HEK293 (cell line): Measurements from ENCODE around the gene NDUFC2.

Source experiments
- CTCF ChIA-PET: fragments of 350-600 bp; formaldehyde crosslinking; extraction: SDS; loops from one replicate; lab custom pipeline; 2021; ENCODE audit warnings: antibody characterized with exemption; lab: Yijun Ruan, JAX
- POLR2A ChIA-PET: fragments of 300-600 bp; formaldehyde crosslinking; extraction: SDS; loops from one replicate; lab custom pipeline; 2020; ENCODE audit warnings: antibody characterized with exemption, inconsistent platforms; lab: Yijun Ruan, JAX
- H3K27ac ChIP-seq: fragments of 200-500 bp; sonication (Bioruptor generic); 2 replicates; pipeline ENCODE4 v1.5.1; 2014; ENCODE audit warnings: low read depth, low read length, control low read depth, inconsistent platforms; ENCODE audit errors: extremely low read depth
- H3K36me3 ChIP-seq, 2 experiments: fragments of 200-500 bp in 1 of 2; sonication (Bioruptor generic) in 1 of 2; 1 replicate in 1 of 2; 2 replicates in 1 of 2; pipeline ENCODE4 v1.5.1; 2014 to 2017; ENCODE audit warnings: inconsistent platforms in 2 of 2, low read length in 2 of 2; ENCODE audit not compliant: control insufficient read depth in 2 of 2, insufficient read depth in 1 of 2
- H3K4me1 ChIP-seq: fragments of 200-500 bp; sonication (Bioruptor generic); 2 replicates; pipeline ENCODE4 v1.5.1; 2014; ENCODE audit warnings: mild to moderate bottlenecking, low read length, inconsistent platforms; ENCODE audit not compliant: control insufficient read depth, insufficient read depth
- H3K4me3 ChIP-seq: 2 replicates; pipeline ENCODE4 v1.5.1; 2011; ENCODE audit warnings: low read depth, mild to moderate bottlenecking, control low read depth, low read length, moderate library complexity
- H3K9me3 ChIP-seq: fragments of 200-500 bp; sonication (Bioruptor generic); 2 replicates; pipeline ENCODE4 v1.5.1; 2014; ENCODE audit warnings: low read depth, low read length, inconsistent platforms; ENCODE audit not compliant: control insufficient read depth, insufficient read depth
- GLIS1 ChIP-seq: fragments of 450-650 bp; formaldehyde crosslinking; IDR thresholded peaks from 2 replicates; pipeline ENCODE4 v1.5.1; 2016; ENCODE audit warnings: missing biosample characterization, missing genetic modification characterization
- OVOL3 ChIP-seq: fragments of 450-650 bp; formaldehyde crosslinking; IDR thresholded peaks from 2 replicates; pipeline ENCODE4 v1.5.1; 2016; ENCODE audit warnings: missing biosample characterization, missing genetic modification characterization
- ZBTB17 ChIP-seq: fragments of 450-650 bp; formaldehyde crosslinking; IDR thresholded peaks from 2 replicates; pipeline ENCODE4 v1.5.1; 2016; ENCODE audit warnings: missing biosample characterization, missing genetic modification characterization
- ZBTB20 ChIP-seq: fragments of 450-650 bp; formaldehyde crosslinking; IDR thresholded peaks from 2 replicates; pipeline ENCODE4 v1.5.1; 2016; ENCODE audit warnings: missing biosample characterization, missing genetic modification characterization
- ZEB2 ChIP-seq: fragments of 450-650 bp; formaldehyde crosslinking; IDR thresholded peaks from 2 replicates; pipeline ENCODE4 v1.5.1; 2016; ENCODE audit warnings: missing biosample characterization, missing genetic modification characterization
- ZFHX2 ChIP-seq: fragments of 450-650 bp; formaldehyde crosslinking; conservative IDR thresholded peaks from 2 replicates; pipeline ENCODE4 v1.5.1; 2016; ENCODE audit warnings: missing biosample characterization, missing genetic modification characterization
- ZNF16 ChIP-seq: fragments of 450-650 bp; formaldehyde crosslinking; IDR thresholded peaks from 2 replicates; pipeline ENCODE4 v1.5.1; 2016; ENCODE audit warnings: low read depth, missing biosample characterization, missing genetic modification characterization
- ZNF19 ChIP-seq: fragments of 450-650 bp; formaldehyde crosslinking; IDR thresholded peaks from 2 replicates; pipeline ENCODE4; 2016; ENCODE audit warnings: missing biosample characterization, missing genetic modification characterization, low read depth
- ZNF2 ChIP-seq: fragments of 450-650 bp; formaldehyde crosslinking; IDR thresholded peaks from 2 replicates; pipeline ENCODE4 v1.5.1; 2016; ENCODE audit warnings: missing biosample characterization, missing genetic modification characterization
- ZNF324 ChIP-seq: fragments of 450-650 bp; formaldehyde crosslinking; IDR thresholded peaks from 2 replicates; pipeline ENCODE4 v1.5.1; 2016; ENCODE audit warnings: missing biosample characterization, missing genetic modification characterization
- ZNF335 ChIP-seq: fragments of 450-650 bp; formaldehyde crosslinking; conservative IDR thresholded peaks from 2 replicates; pipeline ENCODE4 v1.5.1; 2016; ENCODE audit warnings: missing biosample characterization, missing genetic modification characterization
- ZNF366 ChIP-seq: fragments of 450-650 bp; formaldehyde crosslinking; conservative IDR thresholded peaks from 2 replicates; pipeline ENCODE4 v1.5.1; 2016; ENCODE audit warnings: missing biosample characterization, missing genetic modification characterization
- ZNF48 ChIP-seq: fragments of 450-650 bp; formaldehyde crosslinking; IDR thresholded peaks from 2 replicates; pipeline ENCODE4 v1.5.1; 2016; ENCODE audit warnings: missing biosample characterization, missing genetic modification characterization
- ZNF621 ChIP-seq: fragments of 450-650 bp; formaldehyde crosslinking; IDR thresholded peaks from 2 replicates; pipeline ENCODE4 v1.5.1; 2017; ENCODE audit warnings: missing biosample characterization, missing genetic modification characterization
- TF ChIP-seq, protein P1 (sequence below): fragments of 450-650 bp; formaldehyde crosslinking; IDR thresholded peaks from 2 replicates; pipeline ENCODE4 v1.5.1; 2017; ENCODE audit warnings: missing biosample characterization, missing genetic modification characterization
- TF ChIP-seq, protein P2 (sequence below): fragments of 450-650 bp; formaldehyde crosslinking; conservative IDR thresholded peaks from 2 replicates; pipeline ENCODE4 v1.5.1; 2016; ENCODE audit warnings: low read depth, missing biosample characterization, missing genetic modification characterization
- TF ChIP-seq, protein P3 (sequence below): fragments of 450-650 bp; formaldehyde crosslinking; IDR thresholded peaks from 2 replicates; pipeline ENCODE4 v1.5.1; 2016; ENCODE audit warnings: missing biosample characterization, missing genetic modification characterization
- TF ChIP-seq, protein P4 (sequence below): fragments of 450-650 bp; formaldehyde crosslinking; IDR thresholded peaks from 2 replicates; pipeline ENCODE4 v1.5.1; 2017; ENCODE audit warnings: missing biosample characterization, missing genetic modification characterization
- TF ChIP-seq, protein P5 (sequence below): fragments of 450-650 bp; formaldehyde crosslinking; IDR thresholded peaks from 2 replicates; pipeline ENCODE4 v1.5.1; 2016; ENCODE audit warnings: missing biosample characterization, missing genetic modification characterization

The NDUFC2 gene

DNA sequence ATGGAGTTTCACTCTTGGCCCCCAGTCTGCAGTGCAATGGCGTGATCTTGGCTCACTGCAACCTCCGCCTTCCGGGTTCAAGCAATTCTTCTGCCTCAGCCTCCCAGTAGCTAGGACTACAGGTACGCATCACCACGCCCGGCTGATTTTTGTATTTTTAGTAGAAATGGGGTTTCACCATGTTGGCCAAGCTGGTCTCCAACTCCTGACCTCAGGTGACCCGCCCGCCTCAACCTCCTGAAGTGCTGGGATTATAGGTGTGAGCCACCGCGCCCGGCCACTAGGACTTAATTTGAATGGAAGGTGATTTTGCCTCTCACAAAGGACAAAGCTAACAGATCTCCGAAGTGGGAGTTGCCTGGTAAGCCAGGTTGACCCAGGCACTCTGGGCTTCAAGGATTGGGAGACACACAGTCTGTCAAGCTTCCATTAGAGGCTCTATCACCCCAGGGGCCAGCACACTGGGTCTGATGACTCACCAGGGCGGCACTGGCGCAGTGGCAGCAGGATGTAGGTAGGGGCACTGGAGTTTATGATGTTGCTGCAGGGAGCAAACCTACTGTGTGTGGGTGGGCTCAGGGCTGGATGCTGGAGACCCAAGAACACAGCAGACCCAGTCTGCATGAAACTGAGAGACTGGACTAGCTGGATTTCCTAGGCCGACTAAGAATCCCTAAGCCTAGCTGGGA, 38.8 kb downstream of the NDUFC2 start:
- no peak for TF ChIP-seq ZNF48
- no peak for TF ChIP-seq ZBTB20
- TF ChIP-seq, protein P1, sequence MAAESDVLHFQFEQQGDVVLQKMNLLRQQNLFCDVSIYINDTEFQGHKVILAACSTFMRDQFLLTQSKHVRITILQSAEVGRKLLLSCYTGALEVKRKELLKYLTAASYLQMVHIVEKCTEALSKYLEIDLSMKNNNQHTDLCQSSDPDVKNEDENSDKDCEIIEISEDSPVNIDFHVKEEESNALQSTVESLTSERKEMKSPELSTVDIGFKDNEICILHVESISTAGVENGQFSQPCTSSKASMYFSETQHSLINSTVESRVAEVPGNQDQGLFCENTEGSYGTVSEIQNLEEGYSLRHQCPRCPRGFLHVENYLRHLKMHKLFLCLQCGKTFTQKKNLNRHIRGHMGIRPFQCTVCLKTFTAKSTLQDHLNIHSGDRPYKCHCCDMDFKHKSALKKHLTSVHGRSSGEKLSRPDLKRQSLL (tag by site-specific recombination), result peak; percentile 35; the same call in 1 of the 2 replicates
- TF ChIP-seq ZFHX2 (tag by site-specific recombination), result 0 out of 2 replicates have a peak, but pooled peaks have one; percentile 19
- no peak for TF ChIP-seq GLIS1 (tag by site-specific recombination)
- TF ChIP-seq ZNF16 (tag by site-specific recombination), result no peak
- H3K4me3 ChIP-seq, result no peak overlapping the region
- H3K4me1 ChIP-seq, result no peaks in the 10 kb centered on the region
- H3K27ac ChIP-seq, result no peak overlapping the region
- no peaks in the 10 kb centered on the region for H3K9me3 ChIP-seq
- no peaks in the 10 kb centered on the region for H3K36me3 ChIP-seq
- POLR2A ChIA-PET, result interaction anchor here (3.3 kb wide), 1 partner anchor 46 kb away, joined by 15 read pairs; the partner anchor contains the start of gene INTS4
- CTCF ChIA-PET, result interaction anchor here (0.7 to 1.5 kb wide), 2 partner anchors 44 to 1195 kb away, joined by 3 read pairs; no protein-coding TSS in a partner anchor

DNA sequence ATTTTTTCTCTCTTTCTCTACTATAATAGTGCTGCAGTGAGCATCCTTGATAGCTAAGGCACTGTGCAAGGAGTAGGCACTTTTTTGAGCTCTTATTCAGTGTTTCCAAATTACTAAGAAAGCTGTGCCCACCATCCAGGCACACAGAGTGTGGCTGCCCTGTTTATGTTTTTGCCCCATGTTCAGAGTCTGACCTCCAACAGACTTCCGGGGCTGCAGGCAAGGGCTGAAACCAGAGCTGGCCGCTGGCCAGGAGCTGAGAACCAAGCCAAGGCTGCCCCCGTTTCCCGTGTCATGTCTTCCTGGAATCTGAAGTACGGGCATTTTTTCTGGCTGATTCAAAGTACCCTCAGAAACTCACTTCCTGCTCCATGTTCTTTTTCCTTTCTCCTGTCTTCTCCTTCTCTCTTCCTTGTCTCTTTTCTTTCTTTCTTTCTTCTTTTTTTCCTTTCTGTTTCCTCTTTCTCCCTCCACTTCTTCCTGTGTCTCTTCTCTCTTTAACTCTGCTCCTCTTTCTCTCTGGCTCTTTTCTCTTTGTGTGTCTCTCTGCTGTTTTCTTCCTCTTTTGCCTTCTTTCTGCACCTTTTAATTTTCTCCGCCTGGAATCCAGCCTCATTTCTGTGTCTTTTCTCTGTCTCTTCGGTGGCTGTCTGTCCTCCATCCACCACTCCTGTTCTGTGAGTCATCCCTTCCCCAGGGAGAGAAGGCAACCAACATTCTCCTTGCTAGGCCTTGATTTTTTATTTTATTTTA, 39.6 kb downstream of the NDUFC2 start:
- Histone ChIP-seq H3K9me3 (no peaks in the 10 kb centered on the region), H3K36me3 (no peaks in the 10 kb centered on the region), H3K4me1 (no peaks in the 10 kb centered on the region), H3K27ac (peak overlapping the region; percentile 39), H3K4me3 (no peak overlapping the region)
- POLR2A ChIA-PET, result interaction anchor here (0.6 to 3.3 kb wide), 6 partner anchors 9 to 99 kb away, joined by 3 to 15 read pairs (median 4); partner anchors contain the start of genes ALG8, INTS4 and NDUFC2
- CTCF ChIA-PET, result interaction anchor here (0.6 to 1.5 kb wide), 8 partner anchors 14 to 1196 kb away, joined by 3 to 6 read pairs (median 5); partner anchors contain the start of gene INTS4
- TF ChIP-seq ZNF335 (tag by site-specific recombination) (peak; percentile 52), ZNF19 (tag by site-specific recombination) (no peak), ZBTB17 (tag by site-specific recombination) (peak; percentile 78), ZNF366 (tag by site-specific recombination) (peak; percentile 83), ZNF324 (peak; percentile 49), ZNF621 (tag by site-specific recombination) (no peak), ZBTB20 (peak; percentile 45), ZNF2 (tag by site-specific recombination) (peak; percentile 32; the same call in 1 of the 2 replicates), ZEB2 (tag by site-specific recombination) (0 out of 2 replicates have a peak, but pooled peaks have one; percentile 20), OVOL3 (tag by site-specific recombination) (no peak)
- TF ChIP-seq, protein P2, sequence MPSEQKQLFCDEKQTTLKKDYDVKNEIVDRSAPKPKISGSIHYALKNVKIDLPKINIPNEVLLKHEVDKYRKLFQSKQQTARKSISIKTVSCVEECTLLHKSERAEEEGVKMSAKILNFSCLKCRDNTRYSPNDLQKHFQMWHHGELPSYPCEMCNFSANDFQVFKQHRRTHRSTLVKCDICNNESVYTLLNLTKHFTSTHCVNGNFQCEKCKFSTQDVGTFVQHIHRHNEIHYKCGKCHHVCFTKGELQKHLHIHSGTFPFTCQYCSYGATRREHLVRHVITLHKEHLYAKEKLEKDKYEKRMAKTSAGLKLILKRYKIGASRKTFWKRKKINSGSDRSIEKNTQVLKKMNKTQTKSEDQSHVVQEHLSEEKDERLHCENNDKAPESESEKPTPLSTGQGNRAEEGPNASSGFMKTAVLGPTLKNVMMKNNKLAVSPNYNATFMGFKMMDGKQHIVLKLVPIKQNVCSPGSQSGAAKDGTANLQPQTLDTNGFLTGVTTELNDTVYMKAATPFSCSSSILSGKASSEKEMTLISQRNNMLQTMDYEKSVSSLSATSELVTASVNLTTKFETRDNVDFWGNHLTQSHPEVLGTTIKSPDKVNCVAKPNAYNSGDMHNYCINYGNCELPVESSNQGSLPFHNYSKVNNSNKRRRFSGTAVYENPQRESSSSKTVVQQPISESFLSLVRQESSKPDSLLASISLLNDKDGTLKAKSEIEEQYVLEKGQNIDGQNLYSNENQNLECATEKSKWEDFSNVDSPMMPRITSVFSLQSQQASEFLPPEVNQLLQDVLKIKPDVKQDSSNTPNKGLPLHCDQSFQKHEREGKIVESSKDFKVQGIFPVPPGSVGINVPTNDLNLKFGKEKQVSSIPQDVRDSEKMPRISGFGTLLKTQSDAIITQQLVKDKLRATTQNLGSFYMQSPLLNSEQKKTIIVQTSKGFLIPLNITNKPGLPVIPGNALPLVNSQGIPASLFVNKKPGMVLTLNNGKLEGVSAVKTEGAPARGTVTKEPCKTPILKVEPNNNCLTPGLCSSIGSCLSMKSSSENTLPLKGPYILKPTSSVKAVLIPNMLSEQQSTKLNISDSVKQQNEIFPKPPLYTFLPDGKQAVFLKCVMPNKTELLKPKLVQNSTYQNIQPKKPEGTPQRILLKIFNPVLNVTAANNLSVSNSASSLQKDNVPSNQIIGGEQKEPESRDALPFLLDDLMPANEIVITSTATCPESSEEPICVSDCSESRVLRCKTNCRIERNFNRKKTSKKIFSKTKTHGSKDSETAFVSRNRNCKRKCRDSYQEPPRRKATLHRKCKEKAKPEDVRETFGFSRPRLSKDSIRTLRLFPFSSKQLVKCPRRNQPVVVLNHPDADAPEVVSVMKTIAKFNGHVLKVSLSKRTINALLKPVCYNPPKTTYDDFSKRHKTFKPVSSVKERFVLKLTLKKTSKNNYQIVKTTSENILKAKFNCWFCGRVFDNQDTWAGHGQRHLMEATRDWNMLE (tag by site-specific recombination), result peak; percentile 59; the same call in 1 of the 2 replicates
- TF ChIP-seq, protein P3, sequence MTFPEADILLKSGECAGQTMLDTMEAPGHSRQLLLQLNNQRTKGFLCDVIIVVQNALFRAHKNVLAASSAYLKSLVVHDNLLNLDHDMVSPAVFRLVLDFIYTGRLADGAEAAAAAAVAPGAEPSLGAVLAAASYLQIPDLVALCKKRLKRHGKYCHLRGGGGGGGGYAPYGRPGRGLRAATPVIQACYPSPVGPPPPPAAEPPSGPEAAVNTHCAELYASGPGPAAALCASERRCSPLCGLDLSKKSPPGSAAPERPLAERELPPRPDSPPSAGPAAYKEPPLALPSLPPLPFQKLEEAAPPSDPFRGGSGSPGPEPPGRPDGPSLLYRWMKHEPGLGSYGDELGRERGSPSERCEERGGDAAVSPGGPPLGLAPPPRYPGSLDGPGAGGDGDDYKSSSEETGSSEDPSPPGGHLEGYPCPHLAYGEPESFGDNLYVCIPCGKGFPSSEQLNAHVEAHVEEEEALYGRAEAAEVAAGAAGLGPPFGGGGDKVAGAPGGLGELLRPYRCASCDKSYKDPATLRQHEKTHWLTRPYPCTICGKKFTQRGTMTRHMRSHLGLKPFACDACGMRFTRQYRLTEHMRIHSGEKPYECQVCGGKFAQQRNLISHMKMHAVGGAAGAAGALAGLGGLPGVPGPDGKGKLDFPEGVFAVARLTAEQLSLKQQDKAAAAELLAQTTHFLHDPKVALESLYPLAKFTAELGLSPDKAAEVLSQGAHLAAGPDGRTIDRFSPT (tag by site-specific recombination), result no peak
- TF ChIP-seq, protein P4, sequence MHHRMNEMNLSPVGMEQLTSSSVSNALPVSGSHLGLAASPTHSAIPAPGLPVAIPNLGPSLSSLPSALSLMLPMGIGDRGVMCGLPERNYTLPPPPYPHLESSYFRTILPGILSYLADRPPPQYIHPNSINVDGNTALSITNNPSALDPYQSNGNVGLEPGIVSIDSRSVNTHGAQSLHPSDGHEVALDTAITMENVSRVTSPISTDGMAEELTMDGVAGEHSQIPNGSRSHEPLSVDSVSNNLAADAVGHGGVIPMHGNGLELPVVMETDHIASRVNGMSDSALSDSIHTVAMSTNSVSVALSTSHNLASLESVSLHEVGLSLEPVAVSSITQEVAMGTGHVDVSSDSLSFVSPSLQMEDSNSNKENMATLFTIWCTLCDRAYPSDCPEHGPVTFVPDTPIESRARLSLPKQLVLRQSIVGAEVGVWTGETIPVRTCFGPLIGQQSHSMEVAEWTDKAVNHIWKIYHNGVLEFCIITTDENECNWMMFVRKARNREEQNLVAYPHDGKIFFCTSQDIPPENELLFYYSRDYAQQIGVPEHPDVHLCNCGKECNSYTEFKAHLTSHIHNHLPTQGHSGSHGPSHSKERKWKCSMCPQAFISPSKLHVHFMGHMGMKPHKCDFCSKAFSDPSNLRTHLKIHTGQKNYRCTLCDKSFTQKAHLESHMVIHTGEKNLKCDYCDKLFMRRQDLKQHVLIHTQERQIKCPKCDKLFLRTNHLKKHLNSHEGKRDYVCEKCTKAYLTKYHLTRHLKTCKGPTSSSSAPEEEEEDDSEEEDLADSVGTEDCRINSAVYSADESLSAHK (tag by site-specific recombination), result no peak
- TF ChIP-seq, protein P5, sequence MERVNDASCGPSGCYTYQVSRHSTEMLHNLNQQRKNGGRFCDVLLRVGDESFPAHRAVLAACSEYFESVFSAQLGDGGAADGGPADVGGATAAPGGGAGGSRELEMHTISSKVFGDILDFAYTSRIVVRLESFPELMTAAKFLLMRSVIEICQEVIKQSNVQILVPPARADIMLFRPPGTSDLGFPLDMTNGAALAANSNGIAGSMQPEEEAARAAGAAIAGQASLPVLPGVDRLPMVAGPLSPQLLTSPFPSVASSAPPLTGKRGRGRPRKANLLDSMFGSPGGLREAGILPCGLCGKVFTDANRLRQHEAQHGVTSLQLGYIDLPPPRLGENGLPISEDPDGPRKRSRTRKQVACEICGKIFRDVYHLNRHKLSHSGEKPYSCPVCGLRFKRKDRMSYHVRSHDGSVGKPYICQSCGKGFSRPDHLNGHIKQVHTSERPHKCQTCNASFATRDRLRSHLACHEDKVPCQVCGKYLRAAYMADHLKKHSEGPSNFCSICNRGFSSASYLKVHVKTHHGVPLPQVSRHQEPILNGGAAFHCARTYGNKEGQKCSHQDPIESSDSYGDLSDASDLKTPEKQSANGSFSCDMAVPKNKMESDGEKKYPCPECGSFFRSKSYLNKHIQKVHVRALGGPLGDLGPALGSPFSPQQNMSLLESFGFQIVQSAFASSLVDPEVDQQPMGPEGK (tag by site-specific recombination), result peak; percentile 48
